A549 treated with DMSO at 1 μM for 4 hours (cell line): ENCODE data around the gene OR7E24. TPM values are rescaled to one million over a fixed set of nuclear protein-coding genes. Genes with fewer than 3 reads are reported as not detected.

ENCODE experiments used
- total RNA-seq: library from RNA; stranded (reverse); fragments of 200-300 nt; extraction: Qiagen RNA extraction; gene quantifications from 5 replicates; pipeline ENCODE4 v1.2.3, GENCODE V29; 2022; ENCODE audit warnings: low read depth

Gene OR7E24
- total RNA-seq, result not detected in 5 replicates

DNA sequence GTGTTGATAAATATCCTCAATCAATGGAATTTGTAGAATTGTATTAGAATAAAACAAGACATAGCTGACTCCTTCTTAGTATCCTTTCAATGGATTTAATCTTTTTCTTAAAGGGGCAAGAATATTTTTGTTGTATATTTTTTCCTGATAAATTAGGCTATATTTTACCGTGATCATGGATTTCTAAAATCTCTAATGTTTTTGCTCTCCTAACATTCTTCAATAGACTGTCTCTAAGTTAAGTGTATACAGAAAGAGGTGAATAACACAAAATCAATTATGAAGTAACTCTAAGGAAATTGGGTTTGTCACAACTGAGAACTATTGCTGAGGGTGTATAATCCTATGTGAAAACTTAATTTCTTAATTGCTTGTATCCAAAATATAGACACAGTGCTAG, at the start of gene OR7E24:
TSS of gene OR7E24 (plus strand) at position 301 of the 400 bp plus-strand sequence. CDS start 114 bp downstream, outside the sequence.

DNA sequence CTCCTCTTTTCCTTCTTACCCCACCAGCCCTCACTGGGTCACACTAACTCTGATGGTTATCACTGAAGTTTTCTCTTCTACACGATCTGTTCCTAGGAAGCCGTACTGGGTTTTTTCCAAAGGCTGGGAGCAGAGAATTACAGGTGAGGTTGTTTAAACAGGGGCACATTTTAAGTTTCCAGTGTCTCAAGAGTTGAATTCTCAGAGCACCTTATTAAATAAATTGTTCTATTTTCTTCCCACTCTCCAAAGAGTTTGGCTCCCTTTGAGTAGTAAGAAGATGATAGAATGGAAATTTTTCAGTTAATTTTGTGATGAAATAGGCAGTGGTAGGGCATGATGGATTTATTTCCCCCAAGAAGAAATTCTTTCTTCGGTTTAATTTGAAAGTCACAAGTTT, 31.2 kb upstream of the OR7E24 start, which contains the start of gene OR7D4:
TSS of gene OR7D4 (minus strand) at position 101 of the 400 bp plus-strand sequence. CDS start 4,752 bp downstream, outside the sequence.

Other genes with a start within 250 kb of the OR7E24 start
- gene MUC16, start 240.5 kb upstream of the OR7E24 start, total RNA-seq, result 0.03 to 0.08 TPM (median 0.06 TPM) in 5 replicates
- gene OR1M1, start 163.9 kb upstream of the OR7E24 start, total RNA-seq, result not detected in 5 replicates
- gene OR7G2, start 143.5 kb upstream of the OR7E24 start, total RNA-seq, result not detected in 5 replicates
- not detected in 5 replicates for gene OR7G1, start 135.2 kb upstream of the OR7E24 start, total RNA-seq
- not detected in 5 replicates for gene OR7G3, start 124.0 kb upstream of the OR7E24 start, total RNA-seq
- 17.5 to 21.9 TPM (median 19.7 TPM) in 5 replicates for gene ZNF317, start 110.5 kb upstream of the OR7E24 start, total RNA-seq
- not detected in 5 replicates for gene OR7D2, start 72.0 kb upstream of the OR7E24 start, total RNA-seq
- not detected in 5 replicates for gene OR7D4, start 31.3 kb upstream of the OR7E24 start, total RNA-seq
- 0.95 to 1.9 TPM (median 1.5 TPM) in 5 replicates for gene ZNF699, start 58.9 kb downstream of the OR7E24 start, total RNA-seq
- gene ZNF559, start 73.2 kb downstream of the OR7E24 start, total RNA-seq, result 3.6 to 6.4 TPM (median 5.7 TPM) in 5 replicates
- 0.38 to 0.53 TPM (median 0.43 TPM) in 5 replicates for gene ZNF177, start 112.1 kb downstream of the OR7E24 start, total RNA-seq
- gene ZNF266, start 184.6 kb downstream of the OR7E24 start, total RNA-seq, result 3.3 to 4.1 TPM (median 3.8 TPM) in 5 replicates
- gene ZNF560, start 247.7 kb downstream of the OR7E24 start, total RNA-seq, result not detected in 5 replicates